GM12878 (cell line): Measurements from ENCODE around the gene E2F2. TPM values are rescaled to one million over a fixed set of nuclear protein-coding genes. Genes with fewer than 3 reads are reported as not detected.

Experiments
- ATAC-seq: fragments of 200-7000 bp; cut with Tn5 transposase; 3 replicates; pipeline ENCODE4 v1.9.1; 2020; ENCODE audit warnings: mild to moderate bottlenecking, moderate library complexity
- BruUV-seq: library from RNA; stranded (reverse); fragments of 400-500 nt; replicated peaks from 2 replicates; lab custom pipeline; 2021; lab: Mats Ljungman, UMichigan
- CTCF ChIA-PET: fragments of 300-600 bp; sonication (Branson Sonifier 250); formaldehyde crosslinking; extraction: SDS; loops from one replicate; lab custom pipeline; 2021; ENCODE audit warnings: inconsistent platforms; lab: Yijun Ruan, JAX
- POLR2A ChIA-PET: fragments of 350-600 bp; formaldehyde crosslinking; extraction: SDS; loops from one replicate; lab custom pipeline; 2021; ENCODE audit warnings: inconsistent platforms; lab: Charles Lee
- RAD21 ChIA-PET: fragments of 300-600 bp; sonication (Branson Sonifier 250); formaldehyde crosslinking; loops from one replicate; lab custom pipeline; 2023; ENCODE audit warnings: antibody characterized with exemption; ENCODE audit not compliant: unreplicated experiment; lab: Charles Lee
- SMC1A ChIA-PET: fragments of 300-600 bp; sonication (Branson Sonifier 250); formaldehyde crosslinking; loops from one replicate; lab custom pipeline; 2023; ENCODE audit not compliant: unreplicated experiment, uncharacterized antibody; lab: Charles Lee
- DNase-seq: peaks from one replicate; pipeline ENCODE4 v3.0.0-alpha.2; 2011; ENCODE audit warnings: low read depth, low spot score
- FAIRE-seq: peaks from 3 replicates; lab custom pipeline; 2011; peaks lifted over from hg19 to GRCh38; lab: Jason Lieb, UNC
- H2AFZ ChIP-seq: 2 replicates; pipeline ENCODE4 v1.6.0; 2011; ENCODE audit warnings: low read depth, low read length, control low read depth; ENCODE audit not compliant: control insufficient read depth
- H3K27ac ChIP-seq: 2 replicates; pipeline ENCODE4 v1.5.1; 2011; ENCODE audit warnings: control low read depth; ENCODE audit not compliant: control insufficient read depth, insufficient read depth
- H3K27me3 ChIP-seq, 2 experiments: replicated peaks in 1 of 2; 2 replicates each; pipeline versions ENCODE4 v1.6.0 to v1.6.1; 2011; ENCODE audit warnings: low read length in 1 of 2; ENCODE audit not compliant: control insufficient read depth in 2 of 2, insufficient read depth in 2 of 2
- H3K36me3 ChIP-seq, 2 experiments: 2 replicates each; pipeline ENCODE4 v1.5.1; 2011; ENCODE audit warnings: low read length in 1 of 2; ENCODE audit not compliant: control insufficient read depth in 2 of 2, insufficient read depth in 2 of 2
- H3K4me1 ChIP-seq: 2 replicates; pipeline ENCODE4 v1.6.1; 2011; ENCODE audit warnings: mild to moderate bottlenecking, low read length, moderate library complexity, mixed read lengths; ENCODE audit not compliant: control insufficient read depth, insufficient read depth
- H3K4me2 ChIP-seq: 2 replicates; pipeline ENCODE4 v1.6.0; 2011; ENCODE audit warnings: control low read depth; ENCODE audit not compliant: control insufficient read depth, insufficient read depth
- H3K4me3 ChIP-seq: fragments of 200-600 bp; sonication (generic); 2 replicates; pipeline ENCODE4 v1.5.1; 2016
- H3K79me2 ChIP-seq: 2 replicates; pipeline ENCODE4 v1.6.0; 2011; ENCODE audit warnings: low read length; ENCODE audit not compliant: control insufficient read depth, insufficient read depth
- H3K9ac ChIP-seq: 2 replicates; pipeline ENCODE4 v1.8.0; 2011; ENCODE audit warnings: low read length, control low read depth, mixed read lengths; ENCODE audit not compliant: control insufficient read depth, insufficient read depth
- H3K9me3 ChIP-seq: replicated peaks from 3 replicates; pipeline ENCODE4 v1.5.1; 2011; ENCODE audit warnings: mild to moderate bottlenecking, low read length; ENCODE audit not compliant: control insufficient read depth, insufficient read depth
- H4K20me1 ChIP-seq: 2 replicates; pipeline ENCODE4 v1.6.0; 2011; ENCODE audit not compliant: control insufficient read depth, insufficient read depth
- BCL11A ChIP-seq: IDR thresholded peaks from 2 replicates; pipeline ENCODE4 v1.6.1; 2011; ENCODE audit warnings: low read depth, low read length
- BMI1 ChIP-seq: fragments of 450-650 bp; IDR thresholded peaks from 2 replicates; pipeline ENCODE4 v1.6.1; 2016; ENCODE audit warnings: mild to moderate bottlenecking, moderate library complexity, borderline replicate concordance
- CBX3 ChIP-seq: fragments of 200-600 bp; sonication (generic); IDR thresholded peaks from 2 replicates; pipeline ENCODE4 v1.6.1; 2016; ENCODE audit warnings: low read depth, borderline replicate concordance
- CEBPB ChIP-seq, 2 experiments: fragments of 150-350 bp in 1 of 2; IDR thresholded peaks; 2 replicates each; pipeline ENCODE4 v1.6.1; 2012 to 2014; ENCODE audit warnings: low read depth in 2 of 2, low read length in 2 of 2, borderline replicate concordance in 1 of 2, inconsistent platforms in 1 of 2
- IKZF2 ChIP-seq, 2 experiments: fragments of 450-650 bp; IDR thresholded peaks; 2 replicates each; pipeline ENCODE4 v1.6.1; 2017; ENCODE audit warnings: mild to moderate bottlenecking in 2 of 2, moderate library complexity in 2 of 2
- IRF4 ChIP-seq: IDR thresholded peaks from 2 replicates; pipeline ENCODE4 v1.6.1; 2011; ENCODE audit warnings: low read depth, low read length
- LARP7 ChIP-seq: fragments of 450-650 bp; IDR thresholded peaks from 2 replicates; pipeline ENCODE4 v1.6.1; 2017; ENCODE audit warnings: mild to moderate bottlenecking
- PBX3 ChIP-seq: IDR thresholded peaks from 2 replicates; pipeline ENCODE4 v1.6.1; 2011; ENCODE audit warnings: mild to moderate bottlenecking, low read depth, low read length, moderate library complexity; ENCODE audit not compliant: insufficient replicate concordance
- POLR2A ChIP-seq: IDR thresholded peaks from 2 replicates; pipeline ENCODE4 v1.6.1; 2011; ENCODE audit warnings: low read depth, mild to moderate bottlenecking, low read length
- POLR2AphosphoS5 ChIP-seq: IDR thresholded peaks from 2 replicates; pipeline ENCODE4 v1.6.1; 2011; ENCODE audit warnings: mild to moderate bottlenecking, low read length, inconsistent platforms
- SIX5 ChIP-seq: IDR thresholded peaks from 2 replicates; pipeline ENCODE4 v1.6.1; 2011; ENCODE audit warnings: mild to moderate bottlenecking, low read depth, low read length, moderate library complexity; ENCODE audit not compliant: severe bottlenecking
- SKIL ChIP-seq: fragments of 450-650 bp; IDR thresholded peaks from 2 replicates; pipeline ENCODE4 v1.6.1; 2017; ENCODE audit warnings: mild to moderate bottlenecking, low read depth, inconsistent platforms; ENCODE audit not compliant: poor library complexity, severe bottlenecking
- SMARCA5 ChIP-seq: fragments of 450-650 bp; IDR thresholded peaks from 2 replicates; pipeline ENCODE4 v1.6.1; 2017; ENCODE audit warnings: mild to moderate bottlenecking
- TBL1XR1 ChIP-seq: IDR thresholded peaks from 2 replicates; pipeline ENCODE4 v1.6.1; 2012; ENCODE audit warnings: low read depth, low read length, improper control_type of control experiment
- TCF12 ChIP-seq: IDR thresholded peaks from 2 replicates; pipeline ENCODE4 v1.6.1; 2011; ENCODE audit warnings: low read depth, mild to moderate bottlenecking, low read length
- YBX1 ChIP-seq: fragments of 450-650 bp; IDR thresholded peaks from 2 replicates; pipeline ENCODE4 v1.6.1; 2016; ENCODE audit warnings: antibody characterized with exemption
- WGBS: methylation state at CpG from one replicate; pipeline ENCODE4 v1.1.6; 2016; ENCODE audit warnings: low lambda C conversion rate; ENCODE audit not compliant: insufficient replicate concordance, insufficient coverage; ENCODE audit errors: missing lambda C conversion rate; 5-methylcytosine and 5-hydroxymethylcytosine counted together
- in situ Hi-C: fragments of 300-500 bp; cut with MboI; formaldehyde crosslinking; loops from 9 replicates; pipeline ENCODE4 v1.14.3; 2018; ENCODE audit warnings: mixed read lengths
- intact Hi-C: fragments of 100-400 bp; cut with micrococcal nuclease; formaldehyde crosslinking; loops from one replicate; pipeline ENCODE4 v1.14.2; 2022; ENCODE audit not compliant: unreplicated experiment
- polyA plus RNA-seq, 11 experiments: library from polyadenylated mRNA; depleted of rRNA in 4 of 11; unstranded in 6 of 11; stranded (reverse) in 5 of 11; fragments of >200 nt; fragmentation: Nextera tagmentation in 4 of 11; fragmentation: Illumina TruSeq in 1 of 11; extraction: Ambion mirVana in 4 of 11; extraction: Trizol in 1 of 11; gene quantifications; 1 replicate in 1 of 11; 2 replicates in 10 of 11; pipeline versions ENCODE4 v1.2.1 to v1.2.3, GENCODE V29; 2011 to 2016; ENCODE audit warnings: inconsistent platforms in 2 of 11, missing spikeins in 2 of 11, low read depth in 1 of 11
- total RNA-seq, 4 experiments: library from RNA; depleted of rRNA in 3 of 4; stranded (reverse); fragments of >200 nt in 3 of 4; fragmentation: Illumina TruSeq in 1 of 4; extraction: Trizol in 1 of 4; gene quantifications; 2 replicates each; pipeline versions ENCODE4 v1.2.1 to v1.2.3, GENCODE V29; 2013 to 2021
- TF ChIP-seq, protein P1 (sequence below): fragments of 450-650 bp; IDR thresholded peaks from 2 replicates; pipeline ENCODE4 v1.6.1; 2017; ENCODE audit warnings: mild to moderate bottlenecking
- TF ChIP-seq, protein P2 (sequence below): IDR thresholded peaks from 2 replicates; pipeline ENCODE4 v1.6.1; 2012; ENCODE audit warnings: low read depth, low read length, improper control_type of control experiment

Gene E2F2
- total and polyA plus RNA-seq, 10 of the 15 experiments (the other 5 are each of a cell fraction or from before 2014, with no cell fraction given) = 3.8 to 27.2 (median 14.6) TPM

GRCh38 chr1:23527900-23528249, 3.2 kb downstream of the E2F2 start:
- H3K4me1 ChIP-seq = peaks cover 69% of the 10 kb centered on the region
- intact Hi-C loops = loop anchor here (5.0 kb wide), 1 partner anchor 186 kb away; the partner anchor contains the start of gene HNRNPR
- H3K4me3 ChIP-seq = peak overlapping the region; percentile 85; the same call in 1 of the 2 replicates
- WGBS = 49% methylated on average over 6 of the region's 6 CpGs
- RAD21 ChIA-PET = interaction anchor here (0.7 to 11.3 kb wide), 10 partner anchors 11 to 196 kb away, joined by 3 to 153 read pairs (median 5); partner anchors contain the start of gene ZNF436
- in situ Hi-C loops = no loop called here
- H4K20me1 ChIP-seq = no peaks in the 10 kb centered on the region
- no peak overlapping the region for H2AFZ ChIP-seq
- no peak overlapping the region; the same call in 1 of the 2 replicates for H3K9ac ChIP-seq
- no peaks in the 10 kb centered on the region for H3K27me3 ChIP-seq
- peak overlapping the region; percentile 89; the same call in 1 of the 2 replicates for H3K27ac ChIP-seq
- DNase-seq (no peak), ATAC-seq (peak; percentile 2), FAIRE-seq (no peak)
- no TSS peak for BruUV-seq
- SMC1A ChIA-PET = interaction anchor here (2.5 to 14.8 kb wide), 4 partner anchors 10 to 110 kb away, joined by 13 to 201 read pairs (median 45); no protein-coding TSS in a partner anchor
- H3K79me2 ChIP-seq = peaks cover 66% of the 10 kb centered on the region
- CTCF ChIA-PET = interaction anchor here (0.9 to 28.3 kb wide), 16 partner anchors 9 to 188 kb away, joined by 3 to 784 read pairs (median 4); partner anchors contain the start of gene ID3
- peak overlapping the region; percentile 91 for H3K4me2 ChIP-seq
- no peaks in the 10 kb centered on the region for H3K9me3 ChIP-seq
- POLR2A ChIA-PET = interaction anchor here (0.6 to 3.0 kb wide), 9 partner anchors 9 to 195 kb away, joined by 3 to 30 read pairs (median 6); partner anchors contain the start of gene ID3
- H3K36me3 ChIP-seq = no peaks in the 10 kb centered on the region; a peak in 2 of 4 replicates
- TF ChIP-seq IKZF2 (IDR thresholded peaks at IDR 0.05) (no peak), POLR2A (no peak), PBX3 (no peak), CBX3 (no peak), BCL11A (no peak), SIX5 (no peak), SMARCA5 (0 out of 2 replicates have a peak, but pooled peaks have one; percentile 14), POLR2AphosphoS5 (no peak), SKIL (no peak), CEBPB (IDR thresholded peaks at IDR 0.05; ENCODE audit: borderline replicate concordance in 1 of 2, low read depth in 2 of 2, low read length in 2 of 2) (no peak), TBL1XR1 (no peak), YBX1 (no peak), IRF4 (no peak), LARP7 (no peak), BMI1 (no peak), TCF12 (no peak)
- TF ChIP-seq, protein P1, sequence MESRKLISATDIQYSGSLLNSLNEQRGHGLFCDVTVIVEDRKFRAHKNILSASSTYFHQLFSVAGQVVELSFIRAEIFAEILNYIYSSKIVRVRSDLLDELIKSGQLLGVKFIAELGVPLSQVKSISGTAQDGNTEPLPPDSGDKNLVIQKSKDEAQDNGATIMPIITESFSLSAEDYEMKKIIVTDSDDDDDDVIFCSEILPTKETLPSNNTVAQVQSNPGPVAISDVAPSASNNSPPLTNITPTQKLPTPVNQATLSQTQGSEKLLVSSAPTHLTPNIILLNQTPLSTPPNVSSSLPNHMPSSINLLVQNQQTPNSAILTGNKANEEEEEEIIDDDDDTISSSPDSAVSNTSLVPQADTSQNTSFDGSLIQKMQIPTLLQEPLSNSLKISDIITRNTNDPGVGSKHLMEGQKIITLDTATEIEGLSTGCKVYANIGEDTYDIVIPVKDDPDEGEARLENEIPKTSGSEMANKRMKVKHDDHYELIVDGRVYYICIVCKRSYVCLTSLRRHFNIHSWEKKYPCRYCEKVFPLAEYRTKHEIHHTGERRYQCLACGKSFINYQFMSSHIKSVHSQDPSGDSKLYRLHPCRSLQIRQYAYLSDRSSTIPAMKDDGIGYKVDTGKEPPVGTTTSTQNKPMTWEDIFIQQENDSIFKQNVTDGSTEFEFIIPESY = 0 out of 2 replicates have a peak, but pooled peaks have one; percentile 10
- TF ChIP-seq, protein P2, sequence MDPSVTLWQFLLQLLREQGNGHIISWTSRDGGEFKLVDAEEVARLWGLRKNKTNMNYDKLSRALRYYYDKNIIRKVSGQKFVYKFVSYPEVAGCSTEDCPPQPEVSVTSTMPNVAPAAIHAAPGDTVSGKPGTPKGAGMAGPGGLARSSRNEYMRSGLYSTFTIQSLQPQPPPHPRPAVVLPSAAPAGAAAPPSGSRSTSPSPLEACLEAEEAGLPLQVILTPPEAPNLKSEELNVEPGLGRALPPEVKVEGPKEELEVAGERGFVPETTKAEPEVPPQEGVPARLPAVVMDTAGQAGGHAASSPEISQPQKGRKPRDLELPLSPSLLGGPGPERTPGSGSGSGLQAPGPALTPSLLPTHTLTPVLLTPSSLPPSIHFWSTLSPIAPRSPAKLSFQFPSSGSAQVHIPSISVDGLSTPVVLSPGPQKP = no peak
